H1 (cell line): Measurements from ENCODE around the gene CRABP1. TPM values are rescaled to one million over a fixed set of nuclear protein-coding genes. Genes with fewer than 3 reads are reported as not detected.

Source experiments
- CTCF ChIA-PET: fragments of 300-600 bp; sonication (Branson Sonifier 250); formaldehyde crosslinking; loops from one replicate; lab custom pipeline; 2021; ENCODE audit not compliant: partially characterized antibody; lab: Charles Lee
- POLR2A ChIA-PET: fragments of 300-600 bp; sonication (Branson Sonifier 250); formaldehyde crosslinking; loops from one replicate; lab custom pipeline; 2021; ENCODE audit warnings: inconsistent platforms; ENCODE audit not compliant: partially characterized antibody; lab: Charles Lee
- DNase-seq, 2 experiments: peaks; one replicate each; pipeline versions ENCODE4 v3.0.0 to v3.0.0-alpha.2; 2010 to 2022; ENCODE audit warnings: low spot score in 2 of 2, low read depth in 1 of 2, mixed read lengths in 1 of 2
- FAIRE-seq: peaks from 2 replicates; lab custom pipeline; 2011; peaks lifted over from hg19 to GRCh38; lab: Jason Lieb, UNC
- H2AFZ ChIP-seq: 2 replicates; pipeline ENCODE4 v1.8.1; 2012; ENCODE audit warnings: low read length, inconsistent platforms
- H2AK5ac ChIP-seq: 2 replicates; pipeline ENCODE4 v1.6.1; 2013; ENCODE audit warnings: low read depth, low read length
- H2BK120ac ChIP-seq: replicated peaks from 2 replicates; pipeline ENCODE3; 2013; ENCODE audit warnings: low read depth, low read length, inconsistent platforms
- H2BK12ac ChIP-seq: 2 replicates; pipeline ENCODE4 v1.6.1; 2013; ENCODE audit warnings: low read depth, low read length
- H2BK15ac ChIP-seq: 2 replicates; pipeline ENCODE4 v1.6.1; 2013; ENCODE audit warnings: low read length
- H2BK20ac ChIP-seq: 2 replicates; pipeline ENCODE4 v1.6.1; 2013; ENCODE audit warnings: low read length
- H2BK5ac ChIP-seq: 2 replicates; pipeline ENCODE4 v1.6.1; 2013; ENCODE audit warnings: low read depth, low read length
- H3K14ac ChIP-seq: 2 replicates; pipeline ENCODE4 v1.6.1; 2013; ENCODE audit warnings: inconsistent platforms; ENCODE audit not compliant: insufficient read length
- H3K18ac ChIP-seq: 2 replicates; pipeline ENCODE4 v1.6.1; 2013; ENCODE audit warnings: low read length; ENCODE audit errors: extremely low read depth
- H3K23ac ChIP-seq: 2 replicates; pipeline ENCODE4 v1.6.1; 2013; ENCODE audit warnings: inconsistent platforms; ENCODE audit not compliant: insufficient read length
- H3K23me2 ChIP-seq: 2 replicates; pipeline ENCODE4 v1.6.1; 2013; ENCODE audit warnings: low read depth, low read length
- H3K27ac ChIP-seq: 2 replicates; pipeline ENCODE4 v1.6.1; 2011; ENCODE audit warnings: low read depth, low read length, inconsistent platforms
- H3K27me3 ChIP-seq, 4 experiments: replicated peaks in 1 of 4; 1 replicate in 1 of 4; 2 replicates in 3 of 4; pipeline versions ENCODE4 v1.6.1 to v1.8.1; 2011 to 2013; ENCODE audit warnings: low read length in 3 of 4, mild to moderate bottlenecking in 3 of 4, inconsistent platforms in 2 of 4, mixed read lengths in 2 of 4, moderate library complexity in 1 of 4; ENCODE audit not compliant: control insufficient read depth in 3 of 4, insufficient read depth in 3 of 4; ENCODE audit errors: extremely low read depth in 1 of 4
- H3K36me3 ChIP-seq, 4 experiments: 2 replicates each; pipeline versions ENCODE4 v1.6.1 to v1.8.1; 2011 to 2013; ENCODE audit warnings: mild to moderate bottlenecking in 4 of 4, low read length in 3 of 4, moderate library complexity in 2 of 4, control low read depth in 1 of 4, inconsistent platforms in 1 of 4; ENCODE audit not compliant: insufficient read depth in 4 of 4, control insufficient read depth in 2 of 4
- H3K4ac ChIP-seq: replicated peaks from 2 replicates; pipeline ENCODE3; 2013; ENCODE audit warnings: low read length, low read depth, mixed read lengths, inconsistent platforms; ENCODE audit not compliant: insufficient read length
- H3K4me1 ChIP-seq, 4 experiments: replicated peaks in 1 of 4; 1 replicate in 1 of 4; 2 replicates in 3 of 4; pipeline versions ENCODE4 v1.6.1 to v1.8.1; 2011 to 2013; ENCODE audit warnings: low read length in 3 of 4, inconsistent platforms in 2 of 4, mixed read lengths in 1 of 4; ENCODE audit not compliant: insufficient read depth in 4 of 4, control insufficient read depth in 3 of 4
- H3K4me2 ChIP-seq, 2 experiments: 2 replicates each; pipeline versions ENCODE4 v1.6.1 to v1.8.1; 2011 to 2013; ENCODE audit warnings: low read depth in 2 of 2, low read length in 2 of 2, control low read depth in 1 of 2, inconsistent platforms in 1 of 2, mild to moderate bottlenecking in 1 of 2; ENCODE audit not compliant: insufficient read depth in 1 of 2
- H3K4me3 ChIP-seq, 4 experiments: fragments of 200-600, 300-600 bp in 1 of 4; sonication (generic), shearing (Covaris generic), sonication (Bioruptor Twin) in 1 of 4; 2 replicates each; pipeline versions ENCODE4 v1.5.1 to v1.8.1; 2011 to 2016; ENCODE audit warnings: low read length in 4 of 4, low read depth in 3 of 4, control low read depth in 2 of 4, inconsistent platforms in 2 of 4, mild to moderate bottlenecking in 2 of 4, mixed read lengths in 1 of 4, moderate library complexity in 1 of 4; ENCODE audit not compliant: insufficient read depth in 2 of 4; ENCODE audit errors: extremely low read depth in 1 of 4
- H3K56ac ChIP-seq: replicated peaks from 2 replicates; pipeline ENCODE3; 2013; ENCODE audit warnings: low read depth, mild to moderate bottlenecking, mixed read lengths, low read length, inconsistent platforms; ENCODE audit not compliant: insufficient read length
- H3K79me1 ChIP-seq: 2 replicates; pipeline ENCODE4 v1.6.1; 2013; ENCODE audit warnings: low read depth, low read length, control low read depth
- H3K79me2 ChIP-seq, 2 experiments: 2 replicates each; pipeline versions ENCODE4 v1.6.1 to v1.8.1; 2012 to 2013; ENCODE audit warnings: low read length in 2 of 2, mild to moderate bottlenecking in 2 of 2, inconsistent platforms in 1 of 2; ENCODE audit not compliant: insufficient read depth in 2 of 2, control insufficient read depth in 1 of 2
- H3K9ac ChIP-seq, 4 experiments: replicated peaks in 1 of 4; 1 replicate in 1 of 4; 2 replicates in 3 of 4; pipeline versions ENCODE4 v1.6.1 to v1.8.1; 2011 to 2013; ENCODE audit warnings: low read depth in 3 of 4, low read length in 3 of 4, control low read depth in 2 of 4, mild to moderate bottlenecking in 2 of 4, moderate library complexity in 2 of 4, inconsistent platforms in 1 of 4; ENCODE audit errors: extremely low read depth in 1 of 4
- H3K9me3 ChIP-seq, 2 experiments: 2 replicates each; pipeline versions ENCODE4 v1.6.1 to v1.8.1; 2012 to 2013; ENCODE audit warnings: mild to moderate bottlenecking in 2 of 2, moderate library complexity in 2 of 2, control low read depth in 1 of 2, inconsistent platforms in 1 of 2, low read depth in 1 of 2, low read length in 1 of 2, mixed read lengths in 1 of 2; ENCODE audit not compliant: insufficient read depth in 2 of 2
- H4K20me1 ChIP-seq, 2 experiments: replicated peaks in 1 of 2; 2 replicates each; pipeline versions ENCODE3 to v1.8.1; 2011 to 2013; ENCODE audit warnings: inconsistent platforms in 2 of 2, low read length in 2 of 2, mild to moderate bottlenecking in 1 of 2; ENCODE audit not compliant: insufficient read depth in 2 of 2, control insufficient read depth in 1 of 2
- H4K5ac ChIP-seq: 2 replicates; pipeline ENCODE4 v1.6.1; 2013; ENCODE audit warnings: low read length, low read depth, mixed read lengths, inconsistent platforms; ENCODE audit not compliant: insufficient read length
- H4K8ac ChIP-seq: 2 replicates; pipeline ENCODE4 v1.8.0; 2013; ENCODE audit warnings: mild to moderate bottlenecking, moderate library complexity, low read length, inconsistent platforms; ENCODE audit not compliant: insufficient read depth; ENCODE audit errors: extremely low read depth
- H4K91ac ChIP-seq: replicated peaks from 2 replicates; pipeline ENCODE3; 2013; ENCODE audit warnings: low read length, mixed read lengths, inconsistent platforms; ENCODE audit not compliant: insufficient read length
- CHD2 ChIP-seq: IDR thresholded peaks from 2 replicates; pipeline ENCODE4 v1.6.1; 2012; ENCODE audit warnings: low read length, improper control_type of control experiment
- WGBS, 2 experiments: shearing (Covaris generic) in 1 of 2; methylation state at CpG; one replicate each; pipeline versions ENCODE4 v1.1.6 to v1.1.7; 2013 to 2015; ENCODE audit warnings: low lambda C conversion rate in 2 of 2, mixed read lengths in 2 of 2, inconsistent platforms in 1 of 2, low coverage in 1 of 2, missing lambda C conversion rate in 1 of 2; ENCODE audit not compliant: insufficient replicate concordance in 2 of 2, insufficient coverage in 1 of 2, insufficient read length in 1 of 2; ENCODE audit errors: extremely low coverage in 1 of 2, missing lambda C conversion rate in 1 of 2; 5-methylcytosine and 5-hydroxymethylcytosine counted together
- polyA plus RNA-seq, 7 experiments: library from polyadenylated mRNA; depleted of rRNA in 3 of 7; stranded (reverse) in 5 of 7; unstranded in 2 of 7; fragments of >200 nt in 5 of 7; fragments of 200-250 nt in 2 of 7; gene quantifications; 1 replicate in 5 of 7; 2 replicates in 1 of 7; 4 replicates in 1 of 7; pipeline versions ENCODE4 v1.2.1 to v1.2.3, GENCODE V29; 2011 to 2013; ENCODE audit warnings: missing spikeins in 2 of 7, mixed read lengths in 2 of 7
- total RNA-seq: library from RNA; stranded (reverse); fragmentation: NEBNext Ultra II Directional; extraction: Animal tissue kit (Norgen Biotek cat#: 25700); gene quantifications from 2 replicates; pipeline ENCODE4 v1.2.1, GENCODE V29; 2021

The CRABP1 gene
- total and polyA plus RNA-seq, 2 of the 8 experiments (the other 6 are each of a cell fraction or from before 2014, with no cell fraction given): 385 to 655 TPM

DNA sequence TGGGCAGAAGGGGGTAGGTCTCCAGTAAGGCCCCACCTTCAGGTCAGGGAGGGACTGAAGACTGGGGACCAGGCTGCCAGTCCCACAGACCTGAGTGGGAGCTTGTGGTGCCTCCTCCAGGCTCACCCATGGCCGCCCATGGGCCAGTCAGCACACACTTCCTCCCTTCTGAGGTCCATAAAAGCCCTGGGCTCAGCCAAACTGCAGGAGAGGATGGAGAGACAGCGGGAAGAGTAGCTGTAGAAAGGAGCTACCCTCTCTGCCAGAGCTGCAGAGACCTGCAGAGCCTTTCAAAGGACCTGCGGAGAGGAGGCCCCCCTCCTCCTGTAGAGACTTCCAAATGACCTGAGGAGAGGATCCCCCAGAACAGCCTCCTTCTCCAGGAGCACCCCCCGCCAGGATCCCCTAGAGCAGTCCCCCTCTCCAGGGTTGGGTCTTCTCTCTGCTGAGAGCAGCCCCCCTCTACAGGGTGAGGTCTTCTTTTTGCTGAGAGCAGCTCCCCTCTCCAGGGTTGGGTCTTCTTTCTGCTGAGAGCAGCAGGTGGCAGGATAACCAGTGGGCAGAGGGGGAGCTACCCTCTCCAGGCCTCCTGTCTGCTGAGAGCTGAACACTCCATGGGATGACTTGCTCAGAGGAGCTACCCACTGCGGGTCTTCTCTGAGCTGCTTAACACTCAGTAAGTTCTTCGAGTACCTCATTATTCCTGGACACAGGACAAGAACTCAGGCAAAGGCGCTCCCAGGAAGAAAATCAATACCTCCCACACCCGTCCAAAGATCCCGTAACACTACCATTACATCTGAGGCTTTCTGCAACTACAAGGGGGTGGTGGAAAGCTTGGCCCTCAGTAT lies 35.7 kb upstream of the CRABP1 start:
- no peak overlapping the region for H2BK120ac ChIP-seq
- POLR2A ChIA-PET: interaction anchor here (0.7 to 1.0 kb wide), 3 partner anchors 94 to 359 kb away, joined by 3 read pairs; no protein-coding TSS in a partner anchor
- peak overlapping the region; percentile 83; the same call in 1 of the 2 replicates for H2AFZ ChIP-seq
- no peak for TF ChIP-seq CHD2

More for the DNA sequence above, 35.7 kb upstream of the CRABP1 start:
- Histone ChIP-seq H3K4me3 (no peak overlapping the region), H3K27me3 (peaks cover 0 to 4% (median 0%) of the 10 kb centered on the region in 4 experiments; a peak in 2 of 7 replicates), H3K18ac (peak overlapping the region; percentile 7; the same call in 1 of the 2 replicates), H4K20me1 (no peaks in the 10 kb centered on the region), H3K27ac (no peak overlapping the region), H3K79me2 (no peaks in the 10 kb centered on the region), H2BK20ac (no peak overlapping the region), H3K79me1 (no peaks in the 10 kb centered on the region), H2BK5ac (0 out of 2 replicates have a peak overlapping the region, but pooled peaks have one; percentile 44), H3K9me3 (no peaks in the 10 kb centered on the region), H3K36me3 (no peaks in the 10 kb centered on the region), H4K91ac (no peak overlapping the region), H3K56ac (no peak overlapping the region), H2BK15ac (0 out of 2 replicates have a peak overlapping the region, but pooled peaks have one; percentile 46), H3K4me2 (no peak overlapping the region), H3K23ac (no peak overlapping the region), H2AK5ac (no peak overlapping the region), H3K23me2 (0 out of 2 replicates have a peak, but pooled peaks cover 3% of the 10 kb centered on the region), H4K5ac (no peak overlapping the region), H3K4ac (no peak overlapping the region), H2BK12ac (0 out of 2 replicates have a peak overlapping the region, but pooled peaks have one; percentile 27), H3K14ac (no peak overlapping the region), H3K4me1 (no peaks in the 10 kb centered on the region; a peak in 3 of 7 replicates), H3K9ac (no peak overlapping the region; a peak in 1 of 7 replicates), H4K8ac (no peak overlapping the region; the same call in 1 of the 2 replicates)
- CTCF ChIA-PET: interaction anchor here (0.6 to 1.6 kb wide), 16 partner anchors 8 to 335 kb away, joined by 3 to 9 read pairs (median 4); partner anchors contain the start of gene DNAJA4
- 87% methylated on average over 8 of the region's 9 CpGs; no CpG with 5 or more reads in 1 of the 2 experiments for WGBS, 2 experiments
- FAIRE-seq (no peak), DNase-seq (peak in 1 of 2 experiments; percentile 43)
